Heart right ventricle (tissue), 16 donors: Measurements from ENCODE around the gene MUC5AC. TPM values are rescaled to one million over a fixed set of nuclear protein-coding genes. Genes with fewer than 3 reads are reported as not detected.
"Not testable (repeated sequence)": the region's sequence is repeated elsewhere in the genome, so short reads cannot be mapped to it uniquely, and the experiment has no call there.

ENCODE experiments used
- ATAC-seq, 8 donors: fragments of 200-7000 bp; cut with Tn5 transposase; one replicate each; pipeline ENCODE4 v1.9.1; 2020; ENCODE audit warnings: mild to moderate bottlenecking in 8 of 8, moderate library complexity in 8 of 8, moderate number of reproducible peaks in 1 of 8
- DNase-seq, 2 donors: peaks; one replicate each; pipeline ENCODE4 v3.0.0-alpha.2; 2020
- H3K27ac ChIP-seq, 10 donors: fragments of 200-600 bp; sonication (generic) in 2 of 10; one replicate each; pipeline versions ENCODE4 v1.5.0 to v1.8.0; 2020 to 2022; ENCODE audit warnings: mild to moderate bottlenecking in 3 of 10
- H3K27me3 ChIP-seq, 7 donors: fragments of 200-600 bp; one replicate each; pipeline ENCODE4 v1.8.0; 2021 to 2022; ENCODE audit warnings: mild to moderate bottlenecking in 2 of 7
- H3K36me3 ChIP-seq, 9 donors: fragments of 200-600 bp; sonication (generic) in 1 of 9; one replicate each; pipeline versions ENCODE4 v1.5.0 to v1.8.0; 2020 to 2022; ENCODE audit warnings: mild to moderate bottlenecking in 2 of 9
- H3K4me1 ChIP-seq, 9 donors: fragments of 200-600 bp; sonication (generic) in 1 of 9; one replicate each; pipeline versions ENCODE4 v1.5.0 to v1.8.0; 2020 to 2022; ENCODE audit warnings: mild to moderate bottlenecking in 4 of 9
- H3K4me3 ChIP-seq, 10 donors: fragments of 200-600 bp; sonication (generic) in 2 of 10; one replicate each; pipeline versions ENCODE4 v1.5.0 to v1.8.0; 2020 to 2022; ENCODE audit warnings: mild to moderate bottlenecking in 7 of 10, moderate library complexity in 2 of 10
- H3K9me3 ChIP-seq, 11 donors: fragments of 200-600 bp in 10 of 11; sonication (generic) in 2 of 11; one replicate each; pipeline versions ENCODE4 v1.5.0 to v1.8.0; 2013 to 2022; ENCODE audit warnings: mild to moderate bottlenecking in 2 of 11, control low read depth in 1 of 11, moderate library complexity in 1 of 11
- CTCF ChIP-seq, 9 donors: fragments of 200-600 bp; sonication (generic) in 2 of 9; IDR thresholded peaks; one replicate each; pipeline versions ENCODE4 v1.5.0 to v1.8.0; 2021 to 2022; ENCODE audit warnings: antibody characterized with exemption in 9 of 9, mild to moderate bottlenecking in 5 of 9, moderate library complexity in 1 of 9
- WGBS, 2 donors: extraction: QIAGEN DNeasy Blood & Tissue Kit; methylation state at CpG; one replicate each; pipeline ENCODE4 v1.1.7; 2013; ENCODE audit warnings: inconsistent platforms in 1 of 2; 5-methylcytosine and 5-hydroxymethylcytosine counted together
- intact Hi-C, 10 donors: fragments of 100-400 bp; cut with DNase I; formaldehyde crosslinking; loops; one replicate each; pipeline versions ENCODE4 v1.11.1 to v1.14.2; 2022
- polyA plus RNA-seq, 2 donors: library from polyadenylated mRNA; stranded (reverse); fragments of 200-250 nt; gene quantifications; one replicate each; pipeline ENCODE4 v1.2.3, GENCODE V29; 2013
- total RNA-seq, 10 donors: library from RNA; stranded (reverse); fragmentation: NEBNext Ultra II Directional in 3 of 10; extraction: Animal tissue kit (Norgen Biotek cat#: 25700) in 3 of 10; gene quantifications; one replicate each; pipeline versions ENCODE4 v1.2.1 to v1.2.4, GENCODE V29; 2021 to 2023
- donor health status: Arrhythmogenic right ventricular cardiomyopathy.
- donor health status: ischemic (EF 13 %, LVEDD 7.1; RV severe dilation, severe dysfunction).
- donor health status: healthy with polysubstance abuse.
- donor health status: DM: no; HTN: yes; CAD: no.
- donor health status: DM: no; HTN: no; CAD: no.
- donor health status: ischemic (EF 25% LVEDD 6.9; RV normal size, moderate dysfunction).
- donor health status: ischemic (EF 25% LVEDD 5.7; RV mildly dilated, moderate dysfunction).
- donor health status: healthy.
- donor health status: DM: yes; HTN: yes; CAD: no.
- donor health status: Ischemic cardiomyopathy.
- donor health status: ischemic (EF 35%, LVEDD 5.7; RV mildly dilated, moderate dysfunction).
- donor health status: nonischemic (EF 11% LVEDD 7.7; RV severe dilation, severe dysfunction).
- donor health status: DM: yes; HTN: yes; CAD: no.
- donor health status: PGD.
- donor health status: ischemic (EF 29% LVEDD 5.4; RV normal size, mild dysfunction).
- donor health status: nonischemic (EF 23%, LVEDD 6.1; RV moderate dilation, normal function).

MUC5AC gene
- total and polyA plus RNA-seq, 12 donors, result not detected

GRCh38 chr11:1155274-1155693 is 2.5 kb upstream of the MUC5AC start:
- no peaks in the 10 kb centered on the region for H3K9me3 ChIP-seq
- no peak overlapping the region for H3K4me3 ChIP-seq
- intact Hi-C loops, result no loop called here
- no peak overlapping the region for H3K27ac ChIP-seq
- no peak for ATAC-seq
- H3K4me1 ChIP-seq, result peaks cover 0 to 8% (median 0%) of the 10 kb centered on the region in 9 donors
- H3K36me3 ChIP-seq, result no peaks in the 10 kb centered on the region
- H3K27me3 ChIP-seq, result peaks cover 0 to 5% (median 0%) of the 10 kb centered on the region in 7 donors
- TF ChIP-seq CTCF (IDR thresholded peaks at IDR 0.05), result no peak
- no peak for DNase-seq

GRCh38 chr11:1156506-1157340 is 1.0 kb upstream of the MUC5AC start:
- H3K4me3 ChIP-seq, result no peak overlapping the region
- intact Hi-C loops, result loop anchor here in 1 of 10 donors (2.0 kb wide), 1 partner anchor 30 kb away; no protein-coding TSS in a partner anchor
- no peak for ATAC-seq
- no peak overlapping the region for H3K27ac ChIP-seq
- DNase-seq, result no peak
- WGBS, 2 donors, result 81% methylated on average over 7 of the region's 7 CpGs
- TF ChIP-seq CTCF (IDR thresholded peaks at IDR 0.05), result no peak
- H3K9me3 ChIP-seq, result no peaks in the 10 kb centered on the region
- H3K4me1 ChIP-seq, result peaks cover 0 to 5% (median 0%) of the 10 kb centered on the region in 9 donors
- H3K36me3 ChIP-seq, result no peaks in the 10 kb centered on the region
- peaks cover 0 to 14% (median 6%) of the 10 kb centered on the region in 7 donors for H3K27me3 ChIP-seq

DNA sequence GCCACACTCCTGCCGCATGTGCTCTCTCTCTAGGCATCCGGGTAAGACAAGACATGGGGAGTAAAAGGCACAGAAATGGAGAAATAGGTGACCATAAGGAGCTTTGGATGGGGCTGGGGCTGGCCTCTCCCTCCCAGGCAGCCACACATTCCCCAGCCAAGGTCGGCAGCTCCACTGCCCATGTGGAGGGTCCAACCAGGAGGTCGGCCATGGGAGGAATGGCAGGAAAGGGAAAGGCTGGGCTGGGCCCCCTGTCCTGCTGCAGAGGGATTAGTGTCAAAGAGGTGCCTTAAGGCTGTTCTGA is 460 bp upstream of the MUC5AC start:
- H3K4me1 ChIP-seq, result peaks cover 0 to 5% (median 0%) of the 10 kb centered on the region in 9 donors
- no peak for TF ChIP-seq CTCF (IDR thresholded peaks at IDR 0.05)
- no peaks in the 10 kb centered on the region for H3K9me3 ChIP-seq
- DNase-seq (no peak), ATAC-seq (no peak)
- H3K27ac ChIP-seq, result no peak overlapping the region
- intact Hi-C loops, result loop anchor here in 1 of 10 donors (2.0 kb wide), 1 partner anchor 30 kb away; no protein-coding TSS in a partner anchor
- 74 to 75% methylated on average over 4 of the region's 4 CpGs for WGBS, 2 donors
- H3K4me3 ChIP-seq, result no peak overlapping the region
- H3K36me3 ChIP-seq, result no peaks in the 10 kb centered on the region
- H3K27me3 ChIP-seq, result peaks cover 0 to 19% (median 7%) of the 10 kb centered on the region in 7 donors

DNA sequence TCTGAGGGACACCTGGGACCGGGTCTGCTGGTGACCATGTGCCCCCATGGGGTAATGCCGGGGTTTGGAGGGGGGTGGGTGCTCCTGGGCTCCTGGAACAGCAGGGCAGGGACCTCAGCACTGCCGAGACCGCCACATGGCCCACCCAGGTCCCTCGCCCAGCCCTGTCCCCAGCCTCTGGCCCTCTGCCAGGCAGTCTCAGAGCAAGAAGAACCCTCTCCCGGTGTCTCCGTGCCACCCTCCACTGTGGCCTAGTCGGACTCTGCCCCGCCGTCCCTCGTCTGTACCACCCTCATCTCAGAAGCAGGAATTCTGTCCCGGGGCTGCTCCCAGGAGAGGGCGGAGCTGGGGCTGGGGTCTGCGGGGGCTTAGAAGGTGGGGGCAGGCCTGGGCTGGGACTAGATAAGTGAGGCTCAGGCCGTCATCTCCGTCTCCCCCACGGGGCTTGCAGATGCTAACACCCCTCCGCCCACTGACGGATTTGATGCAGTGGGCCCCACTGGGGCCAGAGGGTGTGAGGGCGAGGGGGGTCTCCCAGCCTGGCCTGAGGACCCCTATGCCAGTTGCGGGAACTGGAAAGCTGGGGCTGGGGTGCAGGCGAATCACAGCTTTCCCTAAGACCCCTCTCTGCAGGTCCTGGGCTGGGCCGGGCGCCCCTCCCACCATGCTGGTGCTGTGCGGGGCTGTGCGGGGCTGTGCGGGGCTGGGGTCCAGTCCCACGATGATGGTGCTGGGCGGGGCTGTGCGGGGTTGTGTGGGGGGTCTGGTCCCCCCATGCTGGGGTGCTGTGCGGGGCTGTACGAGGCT is 1.1 kb downstream of the MUC5AC start:
- H3K36me3 ChIP-seq, result no peaks in the 10 kb centered on the region
- ATAC-seq, result no peak
- H3K4me1 ChIP-seq, result peaks cover 0 to 4% (median 0%) of the 10 kb centered on the region in 9 donors
- intact Hi-C loops, result no loop called here
- no peak for TF ChIP-seq CTCF (IDR thresholded peaks at IDR 0.05)
- DNase-seq, result no peak
- H3K27ac ChIP-seq, result no peak overlapping the region
- H3K27me3 ChIP-seq, result peaks cover 0 to 27% (median 7%) of the 10 kb centered on the region in 7 donors
- H3K9me3 ChIP-seq, result no peaks in the 10 kb centered on the region
- H3K4me3 ChIP-seq, result no peak overlapping the region
- WGBS, 2 donors, result 74 to 78% methylated on average over 29 to 32 of the region's 32 CpGs

GRCh38 chr11:1159488-1160220 is 1.9 kb downstream of the MUC5AC start:
- intact Hi-C loops, DNase-seq, H3K27ac ChIP-seq, H3K9me3 ChIP-seq, H3K4me1 ChIP-seq, ATAC-seq, H3K36me3 ChIP-seq, H3K4me3 ChIP-seq: not testable (repeated sequence)
- peaks cover 0 to 27% (median 7%) of the 10 kb centered on the region in 7 donors for H3K27me3 ChIP-seq
- 63 to 79% methylated on average over 17 to 24 of the region's 24 CpGs for WGBS, 2 donors
